Transverse colon (tissue), 4 donors: ENCODE results near the gene LDHA.

ENCODE experiments used
- CTCF ChIP-seq, 5 experiments: fragments of 200-600 bp in 3 of 5; fragments of 450-650 bp in 2 of 5; sonication (generic) in 3 of 5; IDR thresholded peaks; 1 replicate in 2 of 5; 2 replicates in 3 of 5; pipeline ENCODE4 v1.5.1; 2016 to 2017; ENCODE audit warnings: antibody characterized with exemption in 5 of 5, inconsistent platforms in 3 of 5, mild to moderate bottlenecking in 2 of 5, moderate library complexity in 1 of 5
- POLR2A ChIP-seq: fragments of 450-650 bp; IDR thresholded peaks from one replicate; pipeline ENCODE4 v1.6.1; 2016; ENCODE audit warnings: antibody characterized with exemption, mild to moderate bottlenecking, moderate library complexity
- POLR2AphosphoS5 ChIP-seq, 3 donors: sonication (generic); formaldehyde crosslinking; IDR thresholded peaks; one replicate each; pipeline ENCODE4 v1.6.1; 2016; ENCODE audit warnings: antibody characterized with exemption in 3 of 3

GRCh38 chr11:18371279-18371678 is 23.1 kb upstream of the LDHA start:
- TF ChIP-seq CTCF (IDR thresholded peaks at IDR 0.05) (no peak), POLR2A (no peak), POLR2AphosphoS5 (IDR thresholded peaks at IDR 0.05) (no peak)
